BLaER1 (cell line): ENCODE data around the gene TMPRSS6.
A peak's percentile ranks its signal among the peaks of the same experiment; 100 is the strongest.

Experiments
- H3K27ac ChIP-seq: shearing (Covaris generic); formaldehyde crosslinking; 2 replicates; pipeline ENCODE4 v1.8.1; 2022
- H3K27me3 ChIP-seq: shearing (Covaris generic); formaldehyde crosslinking; 2 replicates; pipeline ENCODE4 v1.8.1; 2022
- H3K36me3 ChIP-seq: shearing (Covaris generic); formaldehyde crosslinking; 2 replicates; pipeline ENCODE4 v1.8.1; 2022
- H3K4me1 ChIP-seq: shearing (Covaris generic); formaldehyde crosslinking; 2 replicates; pipeline ENCODE4 v1.8.1; 2022
- H3K4me2 ChIP-seq: shearing (Covaris generic); formaldehyde crosslinking; 2 replicates; pipeline ENCODE4 v1.8.1; 2022
- H3K4me3 ChIP-seq: shearing (Covaris generic); formaldehyde crosslinking; 2 replicates; pipeline ENCODE4 v1.8.1; 2022
- H3K9ac ChIP-seq: shearing (Covaris generic); formaldehyde crosslinking; 2 replicates; pipeline ENCODE4 v1.8.1; 2022
- H3K9me3 ChIP-seq: shearing (Covaris generic); formaldehyde crosslinking; 2 replicates; pipeline ENCODE4 v1.8.1; 2022
- H4K20me1 ChIP-seq: shearing (Covaris generic); formaldehyde crosslinking; 2 replicates; pipeline ENCODE4 v1.8.1; 2022
- Cebpa-rat ChIP-seq: shearing (Covaris generic); IDR thresholded peaks from 2 replicates; pipeline ENCODE4 v1.8.1; 2022

Gene TMPRSS6

GRCh38 chr22:37048133-37048532 lies 61.4 kb downstream of the TMPRSS6 start:
- no peaks in the 10 kb centered on the region for H3K27me3 ChIP-seq
- no peak overlapping the region for H3K4me2 ChIP-seq
- H3K27ac ChIP-seq = no peak overlapping the region
- peaks cover 68% of the 10 kb centered on the region for H3K4me1 ChIP-seq
- H3K9ac ChIP-seq = no peak overlapping the region
- H3K4me3 ChIP-seq = no peak overlapping the region
- no peak for TF ChIP-seq Cebpa-rat
- 0 out of 2 replicates have a peak, but pooled peaks cover 10% of the 10 kb centered on the region for H4K20me1 ChIP-seq
- H3K36me3 ChIP-seq = no peaks in the 10 kb centered on the region
- no peaks in the 10 kb centered on the region for H3K9me3 ChIP-seq

DNA sequence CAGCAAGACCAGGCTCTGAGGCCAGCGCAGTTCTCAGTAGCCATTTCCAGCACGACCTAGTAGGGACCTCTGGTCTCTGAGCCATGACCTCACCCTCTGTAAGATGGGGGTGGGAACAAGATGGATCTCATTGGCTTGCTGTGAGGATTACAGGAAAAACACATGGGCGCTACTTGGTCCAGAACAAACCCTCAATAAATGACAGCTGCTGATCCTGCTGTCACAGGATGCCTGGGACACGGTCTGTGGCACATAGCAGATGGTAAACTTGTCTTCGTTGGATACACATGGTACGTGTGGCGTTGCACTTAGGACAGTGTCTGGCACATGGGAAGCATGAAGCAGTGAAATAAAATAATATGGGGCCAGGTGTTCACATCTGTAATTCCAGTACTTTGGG lies 62.5 kb downstream of the TMPRSS6 start:
- Histone ChIP-seq H3K4me3 (no peak overlapping the region), H3K27me3 (no peaks in the 10 kb centered on the region), H3K27ac (peak overlapping the region; percentile 35; the same call in 1 of the 2 replicates), H3K9ac (no peak overlapping the region), H3K36me3 (no peaks in the 10 kb centered on the region), H3K4me1 (peaks cover 58% of the 10 kb centered on the region), H3K9me3 (no peaks in the 10 kb centered on the region), H4K20me1 (no peaks in the 10 kb centered on the region), H3K4me2 (peak overlapping the region; percentile 65)
- no peak for TF ChIP-seq Cebpa-rat

DNA sequence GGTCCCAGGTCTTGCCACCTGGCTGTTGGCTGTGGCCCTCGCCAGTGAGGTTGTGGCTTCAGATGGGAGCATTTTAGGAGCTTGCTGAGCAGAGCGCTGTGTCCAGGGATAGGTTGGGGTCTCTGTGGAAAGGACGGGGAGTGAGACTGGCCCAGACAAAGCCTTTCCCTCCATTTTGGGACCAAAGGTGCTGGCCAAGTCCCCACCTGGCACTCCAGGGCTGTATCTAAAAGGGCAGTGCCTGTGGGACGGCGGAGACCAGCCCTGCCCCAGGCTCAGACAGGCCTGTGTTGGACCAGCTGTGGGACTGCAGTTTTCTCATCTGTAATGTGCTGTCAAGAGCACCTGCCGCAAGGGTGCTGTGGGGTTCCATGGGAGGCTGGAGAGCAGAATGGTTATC lies 62.9 kb downstream of the TMPRSS6 start:
- H3K36me3 ChIP-seq = no peaks in the 10 kb centered on the region
- no peak for TF ChIP-seq Cebpa-rat
- no peak overlapping the region for H3K4me3 ChIP-seq
- no peak overlapping the region for H3K9ac ChIP-seq
- no peaks in the 10 kb centered on the region for H3K9me3 ChIP-seq
- H4K20me1 ChIP-seq = no peaks in the 10 kb centered on the region
- H3K27me3 ChIP-seq = no peaks in the 10 kb centered on the region
- peak overlapping the region; percentile 35; the same call in 1 of the 2 replicates for H3K27ac ChIP-seq
- H3K4me1 ChIP-seq = peaks cover 57% of the 10 kb centered on the region
- H3K4me2 ChIP-seq = peak overlapping the region; percentile 65

GRCh38 chr22:37045958-37046357 lies 63.6 kb downstream of the TMPRSS6 start:
- Histone ChIP-seq H4K20me1 (no peaks in the 10 kb centered on the region), H3K27ac (no peak overlapping the region)

DNA sequence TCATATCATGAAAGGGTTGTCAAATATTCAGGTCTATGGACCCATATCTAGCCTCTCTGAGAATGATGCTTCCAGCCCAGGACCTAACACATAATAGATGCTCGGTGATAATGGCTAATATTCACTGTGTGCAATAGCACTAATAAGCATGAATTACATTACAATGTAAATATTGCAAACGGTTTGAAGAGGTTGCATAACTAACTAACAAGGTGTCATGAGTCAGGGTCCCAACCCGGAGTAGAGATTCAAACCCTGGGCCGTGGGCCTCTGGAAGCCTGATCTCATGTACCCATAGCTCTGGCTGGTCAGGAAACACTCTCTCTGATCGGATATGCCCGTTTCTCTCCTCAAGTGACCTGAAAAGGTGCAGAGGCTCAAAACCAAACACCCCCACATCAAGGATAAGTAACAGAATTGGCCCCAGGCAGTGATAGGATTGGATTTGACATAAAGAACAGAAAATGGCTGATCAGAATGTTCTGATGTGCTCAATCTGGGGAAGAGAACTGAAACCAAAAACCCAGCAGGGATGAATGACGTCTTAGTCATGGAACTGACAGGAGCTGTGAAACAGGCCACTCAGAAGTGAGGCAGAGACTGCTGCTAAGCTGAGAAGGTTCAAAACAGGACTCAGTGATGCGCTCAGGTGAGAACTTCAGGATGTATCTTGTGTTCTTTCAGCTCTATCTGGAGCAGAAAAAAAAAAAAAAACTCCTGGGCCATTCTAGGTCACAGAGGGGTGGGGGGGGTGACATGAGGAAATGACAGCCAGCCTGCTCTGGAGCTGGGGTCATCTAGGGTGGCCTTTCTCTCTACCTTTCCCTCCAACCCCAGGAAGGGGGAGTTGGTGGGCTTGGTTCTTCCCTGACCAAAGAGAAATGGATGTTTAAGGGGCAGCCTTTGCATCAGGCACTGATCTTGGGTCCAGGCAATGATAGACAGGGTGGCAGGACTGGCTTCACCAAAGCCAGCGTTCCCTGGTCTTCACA lies 64.6 kb downstream of the TMPRSS6 start:
- no peaks in the 10 kb centered on the region for H3K9me3 ChIP-seq
- H3K27ac ChIP-seq = no peak overlapping the region
- H3K36me3 ChIP-seq = no peaks in the 10 kb centered on the region
- no peaks in the 10 kb centered on the region for H4K20me1 ChIP-seq
- H3K4me2 ChIP-seq = peak overlapping the region; percentile 49
- H3K4me3 ChIP-seq = no peak overlapping the region
- H3K9ac ChIP-seq = no peak overlapping the region
- H3K4me1 ChIP-seq = peaks cover 47% of the 10 kb centered on the region
- H3K27me3 ChIP-seq = no peaks in the 10 kb centered on the region
- no peak for TF ChIP-seq Cebpa-rat

More at GRCh38 chr22:37045958-37046357, 63.6 kb downstream of the TMPRSS6 start:
- H3K27me3 ChIP-seq = no peaks in the 10 kb centered on the region
- peaks cover 57% of the 10 kb centered on the region for H3K4me1 ChIP-seq
- H3K9ac ChIP-seq = no peak overlapping the region
- TF ChIP-seq Cebpa-rat = no peak
- no peaks in the 10 kb centered on the region for H3K9me3 ChIP-seq
- no peaks in the 10 kb centered on the region for H3K36me3 ChIP-seq
- H3K4me2 ChIP-seq = peak overlapping the region; percentile 65
- H3K4me3 ChIP-seq = no peak overlapping the region

GRCh38 chr22:37043828-37044538 lies 65.5 kb downstream of the TMPRSS6 start:
- Histone ChIP-seq H3K9me3 (no peaks in the 10 kb centered on the region), H3K4me1 (peaks cover 47% of the 10 kb centered on the region), H3K36me3 (no peaks in the 10 kb centered on the region), H3K4me3 (no peak overlapping the region), H3K9ac (no peak overlapping the region), H3K4me2 (peak overlapping the region; percentile 49), H3K27ac (no peak overlapping the region), H3K27me3 (no peaks in the 10 kb centered on the region), H4K20me1 (no peaks in the 10 kb centered on the region)
- TF ChIP-seq Cebpa-rat = no peak

DNA sequence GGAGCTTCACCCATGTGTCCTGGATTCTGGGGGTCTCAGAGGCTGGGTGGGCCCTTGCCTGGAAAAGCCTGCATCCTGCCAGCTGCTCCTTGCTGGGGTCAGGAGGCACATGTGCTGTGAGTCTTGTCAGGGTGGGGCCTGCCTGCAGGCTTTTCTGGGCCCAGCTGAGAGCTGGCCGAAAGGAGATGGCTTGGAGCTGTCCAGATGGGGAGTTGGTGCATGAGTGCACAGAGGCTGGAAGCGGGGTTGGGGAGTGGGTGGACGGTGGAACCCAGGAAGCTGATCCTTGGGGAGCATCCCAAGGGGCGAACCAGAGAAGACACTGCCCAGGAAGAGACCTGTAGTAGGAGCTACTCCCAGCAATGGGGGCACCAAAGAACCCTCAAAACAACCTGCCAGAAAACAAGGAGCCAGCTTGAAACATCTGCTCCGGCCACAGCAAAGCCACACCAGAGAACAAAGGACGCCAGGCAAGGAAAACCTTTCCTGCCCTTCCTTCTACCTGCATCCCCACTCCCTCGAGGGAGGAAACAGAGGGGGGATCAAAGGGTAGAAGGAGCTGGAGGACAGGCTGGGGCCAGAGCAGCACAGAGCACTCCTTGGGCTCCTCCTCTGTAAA lies 66.2 kb downstream of the TMPRSS6 start:
- no peak overlapping the region for H3K4me3 ChIP-seq
- TF ChIP-seq Cebpa-rat = no peak
- H3K27me3 ChIP-seq = no peaks in the 10 kb centered on the region
- peaks cover 47% of the 10 kb centered on the region for H3K4me1 ChIP-seq
- no peak overlapping the region for H3K27ac ChIP-seq
- H3K36me3 ChIP-seq = no peaks in the 10 kb centered on the region
- H3K9me3 ChIP-seq = no peaks in the 10 kb centered on the region
- no peaks in the 10 kb centered on the region for H4K20me1 ChIP-seq
- peak overlapping the region; percentile 49 for H3K4me2 ChIP-seq
- no peak overlapping the region for H3K9ac ChIP-seq

GRCh38 chr22:37039466-37039865 lies 70.0 kb downstream of the TMPRSS6 start:
- no peak for TF ChIP-seq Cebpa-rat
- no peak overlapping the region for H3K4me3 ChIP-seq
- no peak overlapping the region for H3K9ac ChIP-seq
- H4K20me1 ChIP-seq = no peaks in the 10 kb centered on the region
- H3K4me2 ChIP-seq = no peak overlapping the region
- H3K27me3 ChIP-seq = no peaks in the 10 kb centered on the region
- H3K27ac ChIP-seq = no peak overlapping the region
- peaks cover 15% of the 10 kb centered on the region for H3K4me1 ChIP-seq
- no peaks in the 10 kb centered on the region for H3K36me3 ChIP-seq
- H3K9me3 ChIP-seq = no peaks in the 10 kb centered on the region

GRCh38 chr22:37037669-37038068 lies 71.8 kb downstream of the TMPRSS6 start:
- Histone ChIP-seq H3K4me2 (no peak overlapping the region), H3K4me1 (no peaks in the 10 kb centered on the region; the same call in 1 of the 2 replicates), H4K20me1 (no peaks in the 10 kb centered on the region), H3K9me3 (no peaks in the 10 kb centered on the region), H3K27me3 (no peaks in the 10 kb centered on the region), H3K4me3 (no peak overlapping the region), H3K27ac (no peak overlapping the region), H3K36me3 (peaks cover 5% of the 10 kb centered on the region; the same call in 1 of the 2 replicates), H3K9ac (no peak overlapping the region)
- no peak for TF ChIP-seq Cebpa-rat
